Mesenchymal stem cell (in vitro differentiated cells and primary cell): Measurements from ENCODE around the gene FA2H.
A peak's percentile ranks its signal among the peaks of the same experiment; 100 is the strongest.

Experiments
- DNase-seq: peaks from one replicate; pipeline ENCODE4 v3.0.0-alpha.2; 2013
- H2AFZ ChIP-seq: one replicate; pipeline ENCODE4 v1.6.1; 2013; ENCODE audit warnings: low read depth, mild to moderate bottlenecking, control low read depth, inconsistent platforms, low read length, moderate library complexity
- H2AK5ac ChIP-seq: 2 replicates; pipeline ENCODE4 v1.6.1; 2013; ENCODE audit warnings: low read length, moderate library complexity, mild to moderate bottlenecking, inconsistent platforms; ENCODE audit not compliant: severe bottlenecking
- H2BK120ac ChIP-seq: one replicate; pipeline ENCODE4 v1.6.1; 2013; ENCODE audit warnings: low read depth, mild to moderate bottlenecking, inconsistent platforms, low read length, moderate library complexity
- H2BK12ac ChIP-seq, 2 experiments: one replicate each; pipeline ENCODE4 v1.6.1; 2013; ENCODE audit warnings: inconsistent platforms in 2 of 2, low read length in 2 of 2, mild to moderate bottlenecking in 2 of 2, moderate library complexity in 2 of 2, control low read depth in 1 of 2
- H2BK15ac ChIP-seq: one replicate; pipeline ENCODE4 v1.6.1; 2013; ENCODE audit warnings: mild to moderate bottlenecking, low read depth, inconsistent platforms; ENCODE audit not compliant: poor library complexity, severe bottlenecking
- H2BK5ac ChIP-seq: 2 replicates; pipeline ENCODE4 v1.6.1; 2013; ENCODE audit warnings: low read depth, mild to moderate bottlenecking, low read length, control low read depth, inconsistent platforms; ENCODE audit not compliant: poor library complexity, severe bottlenecking
- H3K14ac ChIP-seq, 2 experiments: one replicate each; pipeline ENCODE4 v1.6.1; 2013; ENCODE audit warnings: inconsistent platforms in 2 of 2, low read length in 2 of 2, control low read depth in 1 of 2, mild to moderate bottlenecking in 1 of 2, moderate library complexity in 1 of 2
- H3K18ac ChIP-seq, 2 experiments: one replicate each; pipeline ENCODE4 v1.6.1; 2013; ENCODE audit warnings: inconsistent platforms in 2 of 2, low read length in 2 of 2, control low read depth in 1 of 2, low read depth in 1 of 2, mild to moderate bottlenecking in 1 of 2
- H3K23ac ChIP-seq, 2 experiments: one replicate each; pipeline ENCODE4 v1.6.1; 2013; ENCODE audit warnings: inconsistent platforms in 2 of 2, low read length in 2 of 2, mild to moderate bottlenecking in 2 of 2, moderate library complexity in 2 of 2, control low read depth in 1 of 2
- H3K27ac ChIP-seq: 2 replicates; pipeline ENCODE4 v1.5.1; 2013; ENCODE audit warnings: mild to moderate bottlenecking, moderate library complexity, low read length, control low read depth, inconsistent platforms; ENCODE audit not compliant: poor library complexity, severe bottlenecking
- H3K27me3 ChIP-seq, 2 experiments: 2 replicates each; pipeline versions ENCODE4 v1.6.1 to v1.7.0; 2013; ENCODE audit warnings: low read length in 2 of 2, mild to moderate bottlenecking in 2 of 2, moderate library complexity in 2 of 2, control low read depth in 1 of 2, inconsistent platforms in 1 of 2; ENCODE audit not compliant: control insufficient read depth in 1 of 2, insufficient read depth in 1 of 2
- H3K36me3 ChIP-seq, 2 experiments: 2 replicates each; pipeline versions ENCODE4 v1.6.1 to v1.7.0; 2013; ENCODE audit warnings: low read length in 2 of 2, control low read depth in 1 of 2, inconsistent platforms in 1 of 2, low read depth in 1 of 2, mild to moderate bottlenecking in 1 of 2; ENCODE audit not compliant: insufficient read depth in 2 of 2, control insufficient read depth in 1 of 2
- H3K4ac ChIP-seq, 2 experiments: one replicate each; pipeline ENCODE4 v1.6.1; 2013; ENCODE audit warnings: inconsistent platforms in 2 of 2, low read length in 2 of 2, mild to moderate bottlenecking in 2 of 2, moderate library complexity in 2 of 2, control low read depth in 1 of 2, low read depth in 1 of 2
- H3K4me1 ChIP-seq: 2 replicates; pipeline ENCODE4 v1.6.1; 2013; ENCODE audit warnings: low read depth, low read length, control low read depth; ENCODE audit not compliant: control insufficient read depth, insufficient read depth
- H3K4me2 ChIP-seq: 2 replicates; pipeline ENCODE4 v1.6.1; 2013; ENCODE audit warnings: low read length, mild to moderate bottlenecking, inconsistent platforms; ENCODE audit not compliant: poor library complexity, severe bottlenecking
- H3K4me3 ChIP-seq, 2 experiments: 2 replicates each; pipeline versions ENCODE4 v1.5.1 to v1.7.0; 2013; ENCODE audit warnings: low read length in 2 of 2, mild to moderate bottlenecking in 2 of 2, control low read depth in 1 of 2, low read depth in 1 of 2; ENCODE audit not compliant: insufficient read depth in 1 of 2
- H3K79me1 ChIP-seq: replicated peaks from 2 replicates; pipeline ENCODE4 v1.6.1; 2013; ENCODE audit warnings: mild to moderate bottlenecking, control low read depth, low read length, inconsistent platforms; ENCODE audit not compliant: poor library complexity, severe bottlenecking
- H3K9ac ChIP-seq: 2 replicates; pipeline ENCODE4 v1.7.0; 2013; ENCODE audit warnings: mild to moderate bottlenecking, low read length, moderate library complexity
- H3K9me3 ChIP-seq: 2 replicates; pipeline ENCODE4 v1.7.0; 2013; ENCODE audit warnings: mild to moderate bottlenecking, low read length; ENCODE audit not compliant: control insufficient read depth
- H4K8ac ChIP-seq: one replicate; pipeline ENCODE4 v1.6.1; 2013; ENCODE audit warnings: inconsistent platforms, mild to moderate bottlenecking, low read length, moderate library complexity
- H4K91ac ChIP-seq: one replicate; pipeline ENCODE4 v1.6.1; 2013; ENCODE audit warnings: mild to moderate bottlenecking, low read length, inconsistent platforms
- WGBS: methylation state at CpG from one replicate; pipeline ENCODE4 v1.1.7; 2013; ENCODE audit warnings: mixed read lengths; 5-methylcytosine and 5-hydroxymethylcytosine counted together

FA2H gene

GRCh38 chr16:74738113-74738541, 36.5 kb downstream of the FA2H start:
- H2BK5ac ChIP-seq, result no peak overlapping the region

GRCh38 chr16:74737521-74737920, 37.1 kb downstream of the FA2H start:
- no peak overlapping the region for H2BK120ac ChIP-seq
- no peak overlapping the region for H2BK15ac ChIP-seq
- no peak overlapping the region for H3K27ac ChIP-seq
- H2BK12ac ChIP-seq, result no peak overlapping the region
- no peaks in the 10 kb centered on the region for H3K36me3 ChIP-seq
- H3K4me1 ChIP-seq, result peaks cover 43% of the 10 kb centered on the region
- H3K4me3 ChIP-seq, result no peak overlapping the region
- H2BK5ac ChIP-seq, result no peak overlapping the region
- H3K23ac ChIP-seq, result no peak overlapping the region
- H4K8ac ChIP-seq, result no peak overlapping the region
- peaks cover 0 to 28% of the 10 kb centered on the region in 2 experiments for H3K27me3 ChIP-seq
- no peak overlapping the region for H3K18ac ChIP-seq
- no peak overlapping the region for H3K4me2 ChIP-seq
- no peak overlapping the region for H3K9ac ChIP-seq
- no peaks in the 10 kb centered on the region for H3K9me3 ChIP-seq
- no peaks in the 10 kb centered on the region for H3K79me1 ChIP-seq
- H4K91ac ChIP-seq, result no peak overlapping the region
- H2AK5ac ChIP-seq, result peak overlapping the region; percentile 15
- no peak overlapping the region for H2AFZ ChIP-seq
- 92% methylated on average over 6 of the region's 6 CpGs for WGBS
- H3K4ac ChIP-seq, result no peak overlapping the region
- H3K14ac ChIP-seq, result no peak overlapping the region
- no peak for DNase-seq

More at GRCh38 chr16:74738113-74738541, 36.5 kb downstream of the FA2H start:
- 44% methylated on average over 10 of the region's 10 CpGs for WGBS
- Histone ChIP-seq H3K27ac (no peak overlapping the region), H4K91ac (no peak overlapping the region), H2AFZ (peak overlapping the region; percentile 76), H3K4me3 (no peak overlapping the region), H3K18ac (peak overlapping the region in 1 of 2 experiments; percentile 35), H3K9me3 (no peaks in the 10 kb centered on the region), H3K27me3 (peaks cover 0 to 28% of the 10 kb centered on the region in 2 experiments), H2BK12ac (no peak overlapping the region), H3K36me3 (no peaks in the 10 kb centered on the region), H3K79me1 (no peaks in the 10 kb centered on the region), H3K4me1 (peaks cover 43% of the 10 kb centered on the region), H2BK120ac (no peak overlapping the region), H3K4ac (no peak overlapping the region), H3K4me2 (no peak overlapping the region), H3K23ac (no peak overlapping the region), H3K9ac (no peak overlapping the region), H2BK15ac (no peak overlapping the region), H3K14ac (peak overlapping the region in 1 of 2 experiments; percentile 94), H4K8ac (no peak overlapping the region), H2AK5ac (no peak overlapping the region)
- no peak for DNase-seq

DNA sequence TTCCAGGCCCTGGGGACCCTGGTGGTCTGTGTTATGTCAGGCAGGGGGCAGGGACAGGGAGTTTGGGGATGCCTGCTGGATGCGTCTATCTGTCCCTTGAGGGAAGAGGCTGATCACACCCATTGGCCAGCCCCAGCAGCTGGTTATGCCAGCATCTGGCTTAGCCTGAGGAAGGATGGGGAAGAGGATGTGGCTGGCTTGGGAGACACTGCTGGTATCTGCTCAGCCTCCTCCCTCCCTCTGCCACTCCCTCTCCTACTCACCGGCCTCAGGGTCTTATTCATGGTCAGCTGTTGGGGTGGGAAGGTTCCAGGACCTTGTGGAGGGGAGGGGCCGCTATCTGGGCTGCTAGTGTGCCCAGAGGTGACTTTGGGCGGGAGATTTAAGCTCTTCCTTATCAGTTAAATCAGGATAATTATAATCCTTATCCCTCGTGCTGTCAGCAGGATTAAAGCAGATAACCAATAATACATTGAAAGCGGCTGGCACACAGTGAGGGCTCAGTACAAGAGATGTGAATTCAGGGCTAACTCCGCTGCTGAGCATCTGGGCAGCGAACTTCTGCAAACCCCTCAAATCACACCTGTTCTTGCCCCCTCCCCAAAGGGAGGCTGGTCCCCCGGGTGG, 38.0 kb downstream of the FA2H start:
- Histone ChIP-seq H2BK5ac (no peak overlapping the region), H3K23ac (no peak overlapping the region), H2AFZ (no peak overlapping the region), H3K18ac (no peak overlapping the region), H3K4me2 (no peak overlapping the region), H3K4ac (no peak overlapping the region), H3K36me3 (no peaks in the 10 kb centered on the region), H3K9me3 (no peaks in the 10 kb centered on the region), H2AK5ac (peak overlapping the region; percentile 37), H2BK12ac (no peak overlapping the region), H3K79me1 (no peaks in the 10 kb centered on the region), H3K9ac (no peak overlapping the region), H3K27me3 (peaks cover 0 to 33% of the 10 kb centered on the region in 2 experiments), H3K27ac (no peak overlapping the region), H3K4me1 (peaks cover 43% of the 10 kb centered on the region), H3K14ac (no peak overlapping the region), H4K91ac (no peak overlapping the region), H2BK120ac (no peak overlapping the region), H3K4me3 (no peak overlapping the region), H4K8ac (no peak overlapping the region), H2BK15ac (no peak overlapping the region)
- WGBS, result 82% methylated on average over 4 of the region's 9 CpGs
- no peak for DNase-seq

GRCh38 chr16:74735554-74735953, 39.1 kb downstream of the FA2H start:
- peaks cover 38% of the 10 kb centered on the region for H3K4me1 ChIP-seq
- DNase-seq, result no peak
- no peak overlapping the region for H2BK12ac ChIP-seq
- H3K27me3 ChIP-seq, result peaks cover 0 to 36% of the 10 kb centered on the region in 2 experiments
- no peak overlapping the region for H2BK15ac ChIP-seq
- H3K4ac ChIP-seq, result no peak overlapping the region
- no peaks in the 10 kb centered on the region for H3K9me3 ChIP-seq
- H3K36me3 ChIP-seq, result no peaks in the 10 kb centered on the region
- H3K79me1 ChIP-seq, result no peaks in the 10 kb centered on the region
- no peak overlapping the region for H3K27ac ChIP-seq
- no peak overlapping the region for H3K18ac ChIP-seq
- H2BK5ac ChIP-seq, result no peak overlapping the region
- no peak overlapping the region for H4K91ac ChIP-seq
- H3K4me2 ChIP-seq, result no peak overlapping the region
- H2BK120ac ChIP-seq, result no peak overlapping the region
- H2AFZ ChIP-seq, result no peak overlapping the region
- H2AK5ac ChIP-seq, result peak overlapping the region; percentile 56
- 100% methylated on average over 2 of the region's 3 CpGs for WGBS
- H3K4me3 ChIP-seq, result no peak overlapping the region
- no peak overlapping the region for H3K14ac ChIP-seq
- H3K23ac ChIP-seq, result no peak overlapping the region
- no peak overlapping the region for H4K8ac ChIP-seq
- no peak overlapping the region for H3K9ac ChIP-seq
